Smooth muscle cell (in vitro differentiated cells): ENCODE data around the gene CENPP. TPM values are rescaled to one million over a fixed set of nuclear protein-coding genes. Genes with fewer than 3 reads are reported as not detected.

Experiments
- DNase-seq: peaks from one replicate; lab custom pipeline; 2025; ENCODE audit not compliant: unreplicated experiment; lab: John Stamatoyannopoulos, UW
- H2AFZ ChIP-seq: fragments of 200-600 bp; sonication (generic); 2 replicates; pipeline ENCODE4 v1.6.0; 2016; ENCODE audit warnings: antibody characterized with exemption, low read depth, mild to moderate bottlenecking
- H3F3A ChIP-seq: fragments of 200-600 bp; sonication (generic); 2 replicates; pipeline ENCODE4 v1.6.0; 2017; ENCODE audit warnings: antibody characterized with exemption, low read depth
- H3K27ac ChIP-seq: fragments of 200-600 bp; sonication (generic); 2 replicates; pipeline ENCODE4 v1.5.1; 2016; ENCODE audit warnings: low read depth, mild to moderate bottlenecking
- H3K27me3 ChIP-seq: fragments of 200-600 bp; sonication (generic); 2 replicates; pipeline ENCODE4 v1.6.1; 2016; ENCODE audit warnings: low read depth, mild to moderate bottlenecking
- H3K36me3 ChIP-seq: fragments of 200-600 bp; sonication (generic); 2 replicates; pipeline ENCODE4 v1.5.1; 2016; ENCODE audit warnings: low read depth
- H3K4me1 ChIP-seq: fragments of 200-600 bp; sonication (generic); 2 replicates; pipeline ENCODE4 v1.5.1; 2016; ENCODE audit warnings: low read depth
- H3K4me2 ChIP-seq: fragments of 200-600 bp; sonication (generic); 2 replicates; pipeline ENCODE4 v1.6.0; 2016; ENCODE audit warnings: mild to moderate bottlenecking
- H3K4me3 ChIP-seq: fragments of 200-600 bp; sonication (generic); 2 replicates; pipeline ENCODE4 v1.5.1; 2016; ENCODE audit warnings: mild to moderate bottlenecking
- H3K79me2 ChIP-seq: fragments of 200-600 bp; sonication (generic); 2 replicates; pipeline ENCODE4 v1.6.0; 2016; ENCODE audit warnings: low read depth, mild to moderate bottlenecking
- H3K9ac ChIP-seq: fragments of 200-600 bp; sonication (generic); 2 replicates; pipeline ENCODE4 v1.6.0; 2016; ENCODE audit warnings: low read depth
- H3K9me3 ChIP-seq: fragments of 200-600 bp; sonication (generic); replicated peaks from 2 replicates; pipeline ENCODE4 v1.5.1; 2016; ENCODE audit warnings: low read depth
- H4K20me1 ChIP-seq: fragments of 200-600 bp; sonication (generic); 2 replicates; pipeline ENCODE4 v1.6.0; 2016; ENCODE audit warnings: low read depth
- CTCF ChIP-seq: fragments of 200-600 bp; sonication (generic); IDR thresholded peaks from 2 replicates; pipeline ENCODE4 v1.5.1; 2017; ENCODE audit warnings: borderline replicate concordance, mild to moderate bottlenecking, antibody characterized with exemption; ENCODE audit not compliant: insufficient read depth, poor library complexity, severe bottlenecking
- WGBS: methylation state at CpG from one replicate; pipeline ENCODE4 v1.1.7; 2016; ENCODE audit warnings: low lambda C conversion rate; 5-methylcytosine and 5-hydroxymethylcytosine counted together
- polyA plus RNA-seq: library from polyadenylated mRNA; unstranded; fragments of >200 nt; fragmentation: Nextera tagmentation; extraction: Ambion mirVana; gene quantifications from 2 replicates; pipeline ENCODE4 v1.2.1, GENCODE V29; 2016
- total RNA-seq: library from RNA; depleted of rRNA; stranded (reverse); fragments of >200 nt; gene quantifications from 2 replicates; pipeline ENCODE4 v1.2.3, GENCODE V29; 2014

CENPP gene
- total and polyA plus RNA-seq, 2 experiments from 2014 or later, result 4.2 to 17.5 TPM

- 17% methylated on average over 3 of the region's 3 CpGs for WGBS
- Histone ChIP-seq H4K20me1 (no peaks in the 10 kb centered on the region), H3K9ac (no peak overlapping the region), H3K4me1 (no peaks in the 10 kb centered on the region), H3F3A (peaks cover 7% of the 10 kb centered on the region), H3K79me2 (no peaks in the 10 kb centered on the region), H3K27ac (peak overlapping the region; percentile 79), H3K36me3 (no peaks in the 10 kb centered on the region), H3K27me3 (no peaks in the 10 kb centered on the region), H2AFZ (no peak overlapping the region), H3K9me3 (no peaks in the 10 kb centered on the region), H3K4me2 (peak overlapping the region; percentile 58), H3K4me3 (no peak overlapping the region)
- TF ChIP-seq CTCF, result no peak
- DNase-seq, result no peak
These were observed 180.6 kb downstream of the CENPP start for GRCh38 chr9:92506184-92506857.

- DNase-seq, result no peak
- Histone ChIP-seq H3K27ac (peak overlapping the region; percentile 79), H3K9me3 (no peaks in the 10 kb centered on the region), H3K4me2 (peak overlapping the region; percentile 58), H3K27me3 (no peaks in the 10 kb centered on the region), H2AFZ (no peak overlapping the region), H3K4me3 (no peak overlapping the region), H3K9ac (no peak overlapping the region), H4K20me1 (no peaks in the 10 kb centered on the region), H3K36me3 (no peaks in the 10 kb centered on the region), H3F3A (peaks cover 7% of the 10 kb centered on the region), H3K79me2 (no peaks in the 10 kb centered on the region), H3K4me1 (no peaks in the 10 kb centered on the region)
- WGBS, result 96% methylated on average over 2 of the region's 2 CpGs
- TF ChIP-seq CTCF, result no peak
These were observed 181.3 kb downstream of the CENPP start for GRCh38 chr9:92507005-92507404.

- Histone ChIP-seq H3K27me3 (no peaks in the 10 kb centered on the region), H3K27ac (peak overlapping the region; percentile 79), H3K9me3 (no peaks in the 10 kb centered on the region), H3K36me3 (no peaks in the 10 kb centered on the region), H3K79me2 (no peaks in the 10 kb centered on the region), H2AFZ (no peak overlapping the region), H3K4me2 (no peak overlapping the region), H3K9ac (no peak overlapping the region), H3F3A (peaks cover 7% of the 10 kb centered on the region), H3K4me1 (no peaks in the 10 kb centered on the region), H3K4me3 (no peak overlapping the region), H4K20me1 (no peaks in the 10 kb centered on the region)
- no peak for DNase-seq
- no peak for TF ChIP-seq CTCF
- 61% methylated on average over 4 of the region's 4 CpGs for WGBS
These were observed 181.7 kb downstream of the CENPP start for GRCh38 chr9:92507496-92507895.

- H3K4me2 ChIP-seq, result no peak overlapping the region
- H3K4me3 ChIP-seq, result no peak overlapping the region
- no peak for DNase-seq
- H3K27me3 ChIP-seq, result no peaks in the 10 kb centered on the region
- no peak overlapping the region for H3K27ac ChIP-seq
- no peaks in the 10 kb centered on the region for H3K36me3 ChIP-seq
- WGBS, result 71% methylated on average over 10 of the region's 10 CpGs
- H3K9me3 ChIP-seq, result no peaks in the 10 kb centered on the region
- no peaks in the 10 kb centered on the region for H3K79me2 ChIP-seq
- H4K20me1 ChIP-seq, result no peaks in the 10 kb centered on the region
- H3K9ac ChIP-seq, result no peak overlapping the region
- H2AFZ ChIP-seq, result no peak overlapping the region
- H3K4me1 ChIP-seq, result no peaks in the 10 kb centered on the region
- H3F3A ChIP-seq, result peaks cover 7% of the 10 kb centered on the region
- no peak for TF ChIP-seq CTCF
These were observed 182.5 kb downstream of the CENPP start for GRCh38 chr9:92508018-92508820.
